ENCODE data around the gene POLR1H. TPM values are rescaled to one million over a fixed set of nuclear protein-coding genes. Genes with fewer than 3 reads are reported as not detected.

Gene POLR1H
- total RNA-seq, 1 experiment from 2014 or later = 40.0 TPM

GRCh38 chr6:30066577-30067459 lies 5.8 kb downstream of the POLR1H start, which contains the start of gene PPP1R11:
Gene PPP1R11 (plus strand): TSS chr6:30067198. CDS start chr6:30067411, 213 bp downstream.
- Histone ChIP-seq H3K4me3 (ENCODE audit: low read length) (peak within 1 kb of the TSS; percentile 70), H3K9ac (ENCODE audit: low read length) (peak within 1 kb of the TSS; percentile 67), H3K4me1 (ENCODE audit: insufficient read depth, low read length) (peaks cover 26% of the 10 kb centered on the region), H3K9me3 (ENCODE audit: low read length) (no peaks in the 10 kb centered on the region), H3F3A (ENCODE audit: low read length, unreplicated experiment) (no peaks in the 10 kb centered on the region), H3K9me2 (replicated peaks; ENCODE audit: low read length) (no peaks in the 10 kb centered on the region), H3K27me3 (ENCODE audit: low read length) (no peaks in the 10 kb centered on the region), H3K36me3 (ENCODE audit: low read depth, low read length) (0 out of 2 replicates have a peak, but pooled peaks cover 3% of the 10 kb centered on the region), H3K27ac (ENCODE audit: low read length) (peak within 1 kb of the TSS; percentile 40), H3K4me2 (ENCODE audit: low read length) (peak within 1 kb of the TSS; percentile 80), H2AFZ (ENCODE audit: low read length) (peak within 1 kb of the TSS; percentile 70), H4K20me1 (ENCODE audit: low read length) (no peaks in the 10 kb centered on the region), H3K79me2 (ENCODE audit: low read length) (peaks cover 36% of the 10 kb centered on the region)
- intact Hi-C loops (cut with micrococcal nuclease) = loop anchor here (2.0 kb wide), 1 partner anchor 36 kb away; no protein-coding TSS in a partner anchor
- ATAC-seq (peak; percentile 98), DNase-seq (peak; percentile 99)
- ChIA-PET POLR2A (ENCODE audit: unreplicated experiment) (interaction anchor here (0.6 kb wide), 1 partner anchor 88 kb away, joined by 3 read pairs; no protein-coding TSS in a partner anchor), CTCF (no interaction called here)
- TF ChIP-seq CTCF (conservative IDR thresholded peaks at IDR 0.05; ENCODE audit: low read depth, low read length) (no peak), EZH2 (IDR thresholded peaks at IDR 0.05; ENCODE audit: low read length, unreplicated experiment) (no peak)
- BruUV-seq (replicated peaks) = no TSS peak

GRCh38 chr6:30067460-30068139 lies 6.5 kb downstream of the POLR1H start:
- intact Hi-C loops (cut with micrococcal nuclease) = loop anchor here (2.0 kb wide), 1 partner anchor 35 kb away; no protein-coding TSS in a partner anchor
- POLR2A ChIA-PET (ENCODE audit: unreplicated experiment) = no interaction called here

More at GRCh38 chr6:30067460-30068139, 6.5 kb downstream of the POLR1H start:
- Histone ChIP-seq H3K79me2 (ENCODE audit: low read length) (peaks cover 28% of the 10 kb centered on the region), H3K9me3 (ENCODE audit: low read length) (no peaks in the 10 kb centered on the region), H3K36me3 (ENCODE audit: low read depth, low read length) (0 out of 2 replicates have a peak, but pooled peaks cover 3% of the 10 kb centered on the region), H3K4me3 (ENCODE audit: low read length) (peak overlapping the region; percentile 70), H3K4me2 (ENCODE audit: low read length) (peak overlapping the region; percentile 80), H4K20me1 (ENCODE audit: low read length) (no peaks in the 10 kb centered on the region), H2AFZ (ENCODE audit: low read length) (peak overlapping the region; percentile 70), H3K9me2 (replicated peaks; ENCODE audit: low read length) (no peaks in the 10 kb centered on the region), H3K4me1 (ENCODE audit: insufficient read depth, low read length) (peaks cover 22% of the 10 kb centered on the region), H3K27me3 (ENCODE audit: low read length) (no peaks in the 10 kb centered on the region), H3K27ac (ENCODE audit: low read length) (peak overlapping the region; percentile 24), H3K9ac (ENCODE audit: low read length) (peak overlapping the region; percentile 67), H3F3A (ENCODE audit: low read length, unreplicated experiment) (no peaks in the 10 kb centered on the region)
- BruUV-seq (replicated peaks) = no TSS peak
- CTCF ChIA-PET = no interaction called here
- TF ChIP-seq EZH2 (IDR thresholded peaks at IDR 0.05; ENCODE audit: low read length, unreplicated experiment) (no peak), EZH2phosphoT487 (IDR thresholded peaks at IDR 0.05; ENCODE audit: borderline replicate concordance, low read length) (no peak), CTCF (conservative IDR thresholded peaks at IDR 0.05; ENCODE audit: low read depth, low read length) (no peak)
- DNase-seq (no peak), ATAC-seq (no peak; the same call in 1 of the 2 replicates)

Data from PC-3 (cell line).